ENCODE measurements around the gene SLC7A1. TPM values are rescaled to one million over a fixed set of nuclear protein-coding genes. Genes with fewer than 3 reads are reported as not detected.

SLC7A1 gene
- total and polyA plus RNA-seq, 4 donors: 0.90 to 22.6 (median 1.4) TPM

DNA sequence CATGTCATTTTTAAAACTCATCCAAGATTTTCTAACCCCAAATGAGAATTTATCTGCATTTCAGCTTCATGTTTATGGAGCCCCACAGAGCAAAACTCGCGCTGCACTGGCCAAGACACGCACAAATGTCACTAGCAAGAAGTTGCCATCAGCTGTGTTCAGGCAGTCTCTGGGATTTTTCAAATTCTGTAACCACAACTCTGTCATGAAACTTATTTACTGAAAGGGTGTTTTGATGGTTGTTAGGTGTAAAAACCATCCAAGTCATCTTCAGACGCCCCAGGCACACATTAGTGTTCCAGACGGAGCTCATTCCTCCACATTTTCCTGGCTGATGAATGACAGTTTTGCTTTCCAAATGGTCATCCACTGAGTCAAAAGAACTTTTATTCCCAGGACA lies 63.4 kb downstream of the SLC7A1 start:
- no peak overlapping the region for H3K4me3 ChIP-seq (ENCODE audit: low read depth in 1 of 3, low read length in 3 of 3)
- no peak overlapping the region for H3K27ac ChIP-seq (ENCODE audit: low read depth in 1 of 2, low read length in 2 of 2)
- WGBS: 95% methylated on average over 5 of the region's 5 CpGs
- H3K36me3 ChIP-seq (ENCODE audit: control insufficient read depth in 4 of 4, insufficient read depth in 3 of 4, low read depth in 1 of 4, low read length in 3 of 4): peaks cover 0 to 2% (median under 1%) of the 10 kb centered on the region in 4 donors
- no peaks in the 10 kb centered on the region for H3K4me1 ChIP-seq (ENCODE audit: control insufficient read depth in 4 of 4, insufficient read depth in 4 of 4, low read length in 3 of 4)
- no peaks in the 10 kb centered on the region for H3K27me3 ChIP-seq (ENCODE audit: control insufficient read depth in 4 of 4, insufficient read depth in 4 of 4, low read length in 3 of 4)
- DNase-seq (ENCODE audit: low spot score): no peak
- no peaks in the 10 kb centered on the region for H3K9me3 ChIP-seq (ENCODE audit: control insufficient read depth in 4 of 4, low read length in 3 of 4)
- H3K9ac ChIP-seq (ENCODE audit: low read depth in 1 of 2, low read length in 2 of 2): no peak overlapping the region
- TF ChIP-seq, protein P1, sequence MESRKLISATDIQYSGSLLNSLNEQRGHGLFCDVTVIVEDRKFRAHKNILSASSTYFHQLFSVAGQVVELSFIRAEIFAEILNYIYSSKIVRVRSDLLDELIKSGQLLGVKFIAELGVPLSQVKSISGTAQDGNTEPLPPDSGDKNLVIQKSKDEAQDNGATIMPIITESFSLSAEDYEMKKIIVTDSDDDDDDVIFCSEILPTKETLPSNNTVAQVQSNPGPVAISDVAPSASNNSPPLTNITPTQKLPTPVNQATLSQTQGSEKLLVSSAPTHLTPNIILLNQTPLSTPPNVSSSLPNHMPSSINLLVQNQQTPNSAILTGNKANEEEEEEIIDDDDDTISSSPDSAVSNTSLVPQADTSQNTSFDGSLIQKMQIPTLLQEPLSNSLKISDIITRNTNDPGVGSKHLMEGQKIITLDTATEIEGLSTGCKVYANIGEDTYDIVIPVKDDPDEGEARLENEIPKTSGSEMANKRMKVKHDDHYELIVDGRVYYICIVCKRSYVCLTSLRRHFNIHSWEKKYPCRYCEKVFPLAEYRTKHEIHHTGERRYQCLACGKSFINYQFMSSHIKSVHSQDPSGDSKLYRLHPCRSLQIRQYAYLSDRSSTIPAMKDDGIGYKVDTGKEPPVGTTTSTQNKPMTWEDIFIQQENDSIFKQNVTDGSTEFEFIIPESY (IDR thresholded peaks at IDR 0.05): no peak
- TF ChIP-seq EGR1 (IDR thresholded peaks at IDR 0.05; ENCODE audit: low read depth in 2 of 2): no peak
- TF ChIP-seq RAD21 (IDR thresholded peaks at IDR 0.05): no peak
- no peak for TF ChIP-seq YY1 (IDR thresholded peaks at IDR 0.05)
- TF ChIP-seq, protein P2, sequence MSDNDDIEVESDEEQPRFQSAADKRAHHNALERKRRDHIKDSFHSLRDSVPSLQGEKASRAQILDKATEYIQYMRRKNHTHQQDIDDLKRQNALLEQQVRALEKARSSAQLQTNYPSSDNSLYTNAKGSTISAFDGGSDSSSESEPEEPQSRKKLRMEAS (IDR thresholded peaks at IDR 0.05): no peak
- TF ChIP-seq, protein P3, sequence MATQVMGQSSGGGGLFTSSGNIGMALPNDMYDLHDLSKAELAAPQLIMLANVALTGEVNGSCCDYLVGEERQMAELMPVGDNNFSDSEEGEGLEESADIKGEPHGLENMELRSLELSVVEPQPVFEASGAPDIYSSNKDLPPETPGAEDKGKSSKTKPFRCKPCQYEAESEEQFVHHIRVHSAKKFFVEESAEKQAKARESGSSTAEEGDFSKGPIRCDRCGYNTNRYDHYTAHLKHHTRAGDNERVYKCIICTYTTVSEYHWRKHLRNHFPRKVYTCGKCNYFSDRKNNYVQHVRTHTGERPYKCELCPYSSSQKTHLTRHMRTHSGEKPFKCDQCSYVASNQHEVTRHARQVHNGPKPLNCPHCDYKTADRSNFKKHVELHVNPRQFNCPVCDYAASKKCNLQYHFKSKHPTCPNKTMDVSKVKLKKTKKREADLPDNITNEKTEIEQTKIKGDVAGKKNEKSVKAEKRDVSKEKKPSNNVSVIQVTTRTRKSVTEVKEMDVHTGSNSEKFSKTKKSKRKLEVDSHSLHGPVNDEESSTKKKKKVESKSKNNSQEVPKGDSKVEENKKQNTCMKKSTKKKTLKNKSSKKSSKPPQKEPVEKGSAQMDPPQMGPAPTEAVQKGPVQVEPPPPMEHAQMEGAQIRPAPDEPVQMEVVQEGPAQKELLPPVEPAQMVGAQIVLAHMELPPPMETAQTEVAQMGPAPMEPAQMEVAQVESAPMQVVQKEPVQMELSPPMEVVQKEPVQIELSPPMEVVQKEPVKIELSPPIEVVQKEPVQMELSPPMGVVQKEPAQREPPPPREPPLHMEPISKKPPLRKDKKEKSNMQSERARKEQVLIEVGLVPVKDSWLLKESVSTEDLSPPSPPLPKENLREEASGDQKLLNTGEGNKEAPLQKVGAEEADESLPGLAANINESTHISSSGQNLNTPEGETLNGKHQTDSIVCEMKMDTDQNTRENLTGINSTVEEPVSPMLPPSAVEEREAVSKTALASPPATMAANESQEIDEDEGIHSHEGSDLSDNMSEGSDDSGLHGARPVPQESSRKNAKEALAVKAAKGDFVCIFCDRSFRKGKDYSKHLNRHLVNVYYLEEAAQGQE (IDR thresholded peaks at IDR 0.05): no peak
- TF ChIP-seq JUND (IDR thresholded peaks at IDR 0.05): no peak
- TF ChIP-seq GABPA (IDR thresholded peaks at IDR 0.05 in 1 of 2, conservative IDR thresholded peaks at IDR 0.05 in 1 of 2): no peak
- TF ChIP-seq FOXA2 (IDR thresholded peaks at IDR 0.05): no peak
- no peak for TF ChIP-seq TAF1 (conservative IDR thresholded peaks at IDR 0.05)
- TF ChIP-seq, protein P4, sequence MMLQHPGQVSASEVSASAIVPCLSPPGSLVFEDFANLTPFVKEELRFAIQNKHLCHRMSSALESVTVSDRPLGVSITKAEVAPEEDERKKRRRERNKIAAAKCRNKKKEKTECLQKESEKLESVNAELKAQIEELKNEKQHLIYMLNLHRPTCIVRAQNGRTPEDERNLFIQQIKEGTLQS (IDR thresholded peaks at IDR 0.05): no peak
- TF ChIP-seq RXRA (IDR thresholded peaks at IDR 0.05): no peak

DNA sequence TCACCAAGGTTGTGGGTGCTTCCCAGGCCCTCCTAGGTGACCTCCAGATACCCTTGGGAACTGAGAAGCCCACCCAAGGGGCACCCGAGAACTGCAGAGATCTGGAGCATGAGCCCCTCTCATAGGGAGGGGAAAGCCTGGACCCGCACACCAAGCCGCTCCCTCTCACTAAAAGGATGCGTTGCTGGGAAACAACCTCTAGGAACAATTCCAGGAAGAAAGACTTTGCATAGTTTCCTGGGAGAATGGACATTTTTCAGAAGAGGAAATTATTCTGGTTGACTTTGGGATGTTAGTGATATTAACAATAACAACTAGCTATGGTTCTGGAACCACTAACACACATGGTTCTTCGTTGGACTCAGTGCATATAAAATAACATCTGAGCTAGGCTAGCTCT lies 64.6 kb downstream of the SLC7A1 start:
- Histone ChIP-seq H3K9me3 (ENCODE audit: control insufficient read depth in 4 of 4, low read length in 3 of 4) (no peaks in the 10 kb centered on the region), H3K27me3 (ENCODE audit: control insufficient read depth in 4 of 4, insufficient read depth in 4 of 4, low read length in 3 of 4) (no peaks in the 10 kb centered on the region), H3K9ac (ENCODE audit: low read depth in 1 of 2, low read length in 2 of 2) (no peak overlapping the region), H3K4me3 (ENCODE audit: low read depth in 1 of 3, low read length in 3 of 3) (no peak overlapping the region), H3K27ac (ENCODE audit: low read depth in 1 of 2, low read length in 2 of 2) (no peak overlapping the region), H3K4me1 (ENCODE audit: control insufficient read depth in 4 of 4, insufficient read depth in 4 of 4, low read length in 3 of 4) (no peaks in the 10 kb centered on the region), H3K36me3 (ENCODE audit: control insufficient read depth in 4 of 4, insufficient read depth in 3 of 4, low read depth in 1 of 4, low read length in 3 of 4) (peaks cover 0 to 2% (median under 1%) of the 10 kb centered on the region in 4 donors)
- 90% methylated on average over 5 of the region's 5 CpGs for WGBS
- no peak for DNase-seq (ENCODE audit: low spot score)
- TF ChIP-seq, protein P2 (IDR thresholded peaks at IDR 0.05): no peak
- TF ChIP-seq NR2F2 (IDR thresholded peaks at IDR 0.05) (no peak), HNF4G (IDR thresholded peaks at IDR 0.05) (no peak), YY1 (IDR thresholded peaks at IDR 0.05) (no peak), SP1 (IDR thresholded peaks at IDR 0.05) (no peak), RAD21 (IDR thresholded peaks at IDR 0.05) (no peak), JUND (IDR thresholded peaks at IDR 0.05) (no peak), GABPA (IDR thresholded peaks at IDR 0.05 in 1 of 2, conservative IDR thresholded peaks at IDR 0.05 in 1 of 2) (no peak)
- TF ChIP-seq, protein P3 (IDR thresholded peaks at IDR 0.05): no peak
- TF ChIP-seq, protein P5, sequence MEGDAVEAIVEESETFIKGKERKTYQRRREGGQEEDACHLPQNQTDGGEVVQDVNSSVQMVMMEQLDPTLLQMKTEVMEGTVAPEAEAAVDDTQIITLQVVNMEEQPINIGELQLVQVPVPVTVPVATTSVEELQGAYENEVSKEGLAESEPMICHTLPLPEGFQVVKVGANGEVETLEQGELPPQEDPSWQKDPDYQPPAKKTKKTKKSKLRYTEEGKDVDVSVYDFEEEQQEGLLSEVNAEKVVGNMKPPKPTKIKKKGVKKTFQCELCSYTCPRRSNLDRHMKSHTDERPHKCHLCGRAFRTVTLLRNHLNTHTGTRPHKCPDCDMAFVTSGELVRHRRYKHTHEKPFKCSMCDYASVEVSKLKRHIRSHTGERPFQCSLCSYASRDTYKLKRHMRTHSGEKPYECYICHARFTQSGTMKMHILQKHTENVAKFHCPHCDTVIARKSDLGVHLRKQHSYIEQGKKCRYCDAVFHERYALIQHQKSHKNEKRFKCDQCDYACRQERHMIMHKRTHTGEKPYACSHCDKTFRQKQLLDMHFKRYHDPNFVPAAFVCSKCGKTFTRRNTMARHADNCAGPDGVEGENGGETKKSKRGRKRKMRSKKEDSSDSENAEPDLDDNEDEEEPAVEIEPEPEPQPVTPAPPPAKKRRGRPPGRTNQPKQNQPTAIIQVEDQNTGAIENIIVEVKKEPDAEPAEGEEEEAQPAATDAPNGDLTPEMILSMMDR (IDR thresholded peaks at IDR 0.05; ENCODE audit: low read depth, low read length, missing input control): no peak
- TF ChIP-seq, protein P4 (IDR thresholded peaks at IDR 0.05): no peak
